Activated T-cell treated with anti-CD3 and anti-CD28 coated beads, Interleukin-2, amount 50 U/mL, for 4 hours (primary cell): Measurements from ENCODE around the gene ATP6V0A1. TPM values are rescaled to one million over a fixed set of nuclear protein-coding genes. Genes with fewer than 3 reads are reported as not detected.
"Not testable (repeated sequence)": the region's sequence is repeated elsewhere in the genome, so short reads cannot be mapped to it uniquely, and the experiment has no call there.

Experiments
- ATAC-seq, 2 donors: fragments of 200-7000 bp; cut with Tn5 transposase; one replicate each; pipeline ENCODE4 v1.10.0; 2021
- DNase-seq: peaks from one replicate; pipeline ENCODE4 v3.0.0-alpha.2; 2020
- H3K27me3 Mint-ChIP-seq: one replicate; pipeline ENCODE4 v1.8.0; 2021; ENCODE audit warnings: low read depth, mixed read lengths
- H3K36me3 Mint-ChIP-seq: one replicate; pipeline ENCODE4 v1.8.0; 2022; ENCODE audit warnings: mixed read lengths; ENCODE audit not compliant: insufficient read depth
- H3K4me1 Mint-ChIP-seq: one replicate; pipeline ENCODE4 v1.8.0; 2021; ENCODE audit warnings: low read depth, mixed read lengths
- H3K4me3 Mint-ChIP-seq: one replicate; pipeline ENCODE4 v1.8.0; 2021; ENCODE audit warnings: mild to moderate bottlenecking, moderate library complexity, mixed read lengths
- H3K9me3 Mint-ChIP-seq: one replicate; pipeline ENCODE4 v1.8.0; 2021; ENCODE audit warnings: mixed read lengths
- total RNA-seq, 3 donors: library from RNA; stranded (reverse); gene quantifications; one replicate each; pipeline ENCODE4 v1.2.1, GENCODE V29; 2021

ATP6V0A1 gene
- total RNA-seq, 3 donors from 2014 or later: 12.8 to 18.0 (median 14.4) TPM

DNA sequence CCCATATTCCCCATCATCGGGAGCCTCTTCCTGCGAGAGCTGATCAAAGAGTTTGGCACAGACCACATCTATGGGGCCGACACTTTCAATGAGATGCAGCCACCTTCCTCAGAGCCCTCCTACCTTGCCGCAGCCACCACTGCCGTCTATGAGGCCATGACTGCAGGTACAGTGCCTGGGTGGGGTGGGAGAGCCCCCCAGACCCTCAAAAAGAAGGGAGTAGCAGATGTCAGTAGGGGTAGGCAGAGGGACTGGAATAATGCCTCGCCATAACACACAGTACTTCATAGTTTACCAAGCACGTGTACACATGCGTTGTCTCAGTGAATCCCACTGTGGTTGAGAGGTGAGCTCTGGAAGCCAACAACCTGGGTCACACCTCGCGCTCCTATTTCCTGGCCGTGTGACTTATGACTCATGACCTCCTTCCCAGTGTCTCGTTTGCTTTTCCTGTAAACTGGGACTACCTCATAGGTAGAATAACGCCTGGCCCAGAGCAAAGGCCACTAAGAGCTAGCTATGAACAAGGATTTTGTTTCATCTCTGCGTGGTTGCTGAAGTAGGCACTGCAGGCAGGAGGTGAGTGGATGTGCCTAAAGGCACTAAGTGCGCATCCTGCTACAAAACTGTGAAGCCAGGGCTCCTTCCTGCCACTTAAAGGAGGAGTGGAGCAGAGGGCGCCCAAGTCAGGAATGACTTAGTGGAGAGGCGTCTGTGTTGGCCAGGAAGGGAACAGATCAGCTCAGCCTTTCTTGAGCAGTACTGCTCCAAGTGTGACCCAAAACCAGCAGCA is 82.6 kb downstream of the ATP6V0A1 start:
- Mint-ChIP-seq H3K9me3 (no peaks in the 10 kb centered on the region), H3K4me1 (peaks cover 24% of the 10 kb centered on the region), H3K36me3 (peaks cover 5% of the 10 kb centered on the region), H3K27me3 (no peaks in the 10 kb centered on the region), H3K4me3 (peak overlapping the region; percentile 20)
- DNase-seq: no peak
- ATAC-seq: peak; percentile 15 to 30

DNA sequence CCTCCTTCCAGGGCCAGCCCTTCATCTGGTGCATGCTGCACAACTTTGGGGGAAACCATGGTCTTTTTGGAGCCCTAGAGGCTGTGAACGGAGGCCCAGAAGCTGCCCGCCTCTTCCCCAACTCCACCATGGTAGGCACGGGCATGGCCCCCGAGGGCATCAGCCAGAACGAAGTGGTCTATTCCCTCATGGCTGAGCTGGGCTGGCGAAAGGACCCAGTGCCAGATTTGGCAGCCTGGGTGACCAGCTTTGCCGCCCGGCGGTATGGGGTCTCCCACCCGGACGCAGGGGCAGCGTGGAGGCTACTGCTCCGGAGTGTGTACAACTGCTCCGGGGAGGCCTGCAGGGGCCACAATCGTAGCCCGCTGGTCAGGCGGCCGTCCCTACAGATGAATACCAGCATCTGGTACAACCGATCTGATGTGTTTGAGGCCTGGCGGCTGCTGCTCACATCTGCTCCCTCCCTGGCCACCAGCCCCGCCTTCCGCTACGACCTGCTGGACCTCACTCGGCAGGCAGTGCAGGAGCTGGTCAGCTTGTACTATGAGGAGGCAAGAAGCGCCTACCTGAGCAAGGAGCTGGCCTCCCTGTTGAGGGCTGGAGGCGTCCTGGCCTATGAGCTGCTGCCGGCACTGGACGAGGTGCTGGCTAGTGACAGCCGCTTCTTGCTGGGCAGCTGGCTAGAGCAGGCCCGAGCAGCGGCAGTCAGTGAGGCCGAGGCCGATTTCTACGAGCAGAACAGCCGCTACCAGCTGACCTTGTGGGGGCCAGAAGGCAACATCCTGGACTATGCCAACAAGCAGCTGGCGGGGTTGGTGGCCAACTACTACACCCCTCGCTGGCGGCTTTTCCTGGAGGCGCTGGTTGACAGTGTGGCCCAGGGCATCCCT is 84.8 kb downstream of the ATP6V0A1 start:
- Mint-ChIP-seq H3K27me3 (no peaks in the 10 kb centered on the region), H3K36me3 (peaks cover 4% of the 10 kb centered on the region), H3K9me3 (no peaks in the 10 kb centered on the region), H3K4me3 (no peak overlapping the region), H3K4me1 (peaks cover 13% of the 10 kb centered on the region)
- DNase-seq: no peak
- ATAC-seq: no peak

DNA sequence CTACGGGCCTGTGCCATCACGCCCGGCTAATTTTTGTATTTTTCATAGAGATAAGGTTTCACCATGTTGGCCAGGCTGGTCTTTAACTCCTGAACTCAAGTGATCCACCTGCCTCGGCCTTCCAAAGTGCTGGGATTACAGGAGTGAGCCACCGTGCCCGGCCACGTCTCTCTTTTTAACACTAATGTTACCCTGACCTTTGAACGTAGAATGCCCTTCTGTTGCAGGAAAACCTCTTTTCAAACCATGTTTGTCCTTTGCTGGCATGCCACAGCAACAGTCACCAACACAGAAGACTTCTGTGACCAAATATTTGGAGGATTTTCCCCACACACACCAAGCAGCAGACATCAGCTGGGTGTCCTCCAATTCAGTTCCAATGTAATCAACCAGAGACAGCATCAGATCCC is 86.2 kb downstream of the ATP6V0A1 start:
- ATAC-seq (no peak), DNase-seq (no peak)
- H3K36me3 Mint-ChIP-seq: no peaks in the 10 kb centered on the region
- no peaks in the 10 kb centered on the region for H3K9me3 Mint-ChIP-seq
- H3K4me3 Mint-ChIP-seq: no peak overlapping the region
- H3K27me3 Mint-ChIP-seq: no peaks in the 10 kb centered on the region
- peaks cover 20% of the 10 kb centered on the region for H3K4me1 Mint-ChIP-seq

DNA sequence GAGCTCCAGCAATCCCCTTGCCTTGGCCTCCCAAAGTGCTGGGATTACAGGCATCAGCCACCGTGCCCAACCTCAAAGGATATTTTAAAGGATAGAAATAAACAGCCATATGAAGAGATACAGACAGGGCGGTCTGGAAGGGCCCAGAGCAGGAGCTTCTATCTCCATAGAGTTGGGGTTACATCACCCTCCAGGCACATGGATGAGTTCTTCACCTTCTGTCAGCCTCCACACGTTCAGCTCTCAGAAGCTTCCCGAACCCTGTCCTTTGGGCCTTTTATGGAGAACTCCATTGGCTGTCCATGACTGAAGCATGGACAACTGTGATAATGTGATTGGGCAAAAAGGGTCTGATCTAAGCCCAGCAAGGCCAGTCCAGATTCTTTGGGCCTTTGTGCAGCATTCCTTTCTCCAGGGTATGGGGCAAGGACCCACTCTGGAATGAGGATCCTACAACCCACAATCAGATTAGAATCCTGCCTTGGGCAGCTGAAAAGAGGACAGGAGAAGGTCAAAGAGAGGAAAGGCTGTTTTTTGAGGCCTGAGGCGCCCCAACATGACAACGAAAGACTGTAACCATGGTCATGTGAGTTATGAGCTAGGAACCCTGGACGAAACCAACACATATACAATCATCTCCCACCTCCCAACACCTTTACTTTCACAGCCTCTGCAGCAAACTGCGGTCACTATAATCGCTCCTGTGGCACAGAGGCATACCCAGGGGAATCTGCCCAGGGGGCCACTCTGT is 87.3 kb downstream of the ATP6V0A1 start:
- not testable (repeated sequence) for H3K36me3 Mint-ChIP-seq, H3K9me3 Mint-ChIP-seq, ATAC-seq, DNase-seq, H3K27me3 Mint-ChIP-seq, H3K4me3 Mint-ChIP-seq
- H3K4me1 Mint-ChIP-seq: peaks cover 17% of the 10 kb centered on the region

DNA sequence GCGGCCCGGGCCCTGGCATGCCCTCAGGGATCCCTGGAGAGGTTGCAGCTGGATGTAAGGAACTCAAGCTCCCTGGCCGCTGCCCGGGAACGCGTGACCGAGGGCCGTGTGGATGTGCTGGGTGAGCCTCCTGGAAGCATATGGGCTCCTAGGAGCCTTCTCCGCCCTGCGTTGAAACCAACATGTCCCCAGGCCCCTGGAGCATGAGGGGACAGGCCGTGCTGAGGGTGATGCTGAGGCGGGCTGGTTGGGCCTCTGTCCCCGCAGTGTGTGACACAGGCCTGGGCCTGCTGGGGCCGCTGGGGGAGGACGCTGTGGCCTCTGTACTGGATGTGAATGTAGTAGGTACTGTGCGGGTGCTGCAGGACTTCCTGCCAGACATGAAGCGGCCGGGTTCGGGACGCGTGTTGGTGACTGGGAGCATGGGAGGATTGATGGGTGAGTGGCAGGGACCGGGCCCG is 88.4 kb downstream of the ATP6V0A1 start:
- no peak for DNase-seq
- H3K27me3 Mint-ChIP-seq: no peaks in the 10 kb centered on the region
- peaks cover 11% of the 10 kb centered on the region for H3K4me1 Mint-ChIP-seq
- no peak overlapping the region for H3K4me3 Mint-ChIP-seq
- no peaks in the 10 kb centered on the region for H3K9me3 Mint-ChIP-seq
- H3K36me3 Mint-ChIP-seq: no peaks in the 10 kb centered on the region
- no peak for ATAC-seq

DNA sequence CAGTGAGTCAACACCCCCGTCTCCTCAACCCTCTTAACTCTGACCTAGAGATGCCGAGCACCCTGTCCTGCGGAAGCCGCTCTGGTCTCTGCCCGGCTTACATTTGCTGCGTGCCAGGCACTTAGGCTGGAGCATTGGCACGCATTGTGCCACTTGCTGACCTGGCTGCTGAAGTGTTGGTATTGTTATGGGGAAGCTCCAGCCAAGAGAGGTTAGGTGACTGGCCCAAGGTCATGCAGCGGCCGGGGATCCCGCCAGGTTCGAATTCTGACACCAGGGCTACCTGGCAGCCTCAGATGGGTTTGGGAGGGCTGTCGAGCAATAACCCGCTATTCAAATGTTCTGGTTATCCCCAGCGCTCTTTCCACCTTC is 89.0 kb downstream of the ATP6V0A1 start:
- no peaks in the 10 kb centered on the region for H3K9me3 Mint-ChIP-seq
- no peak for DNase-seq
- H3K27me3 Mint-ChIP-seq: no peaks in the 10 kb centered on the region
- H3K4me1 Mint-ChIP-seq: peaks cover 11% of the 10 kb centered on the region
- no peaks in the 10 kb centered on the region for H3K36me3 Mint-ChIP-seq
- no peak for ATAC-seq
- H3K4me3 Mint-ChIP-seq: no peak overlapping the region

DNA sequence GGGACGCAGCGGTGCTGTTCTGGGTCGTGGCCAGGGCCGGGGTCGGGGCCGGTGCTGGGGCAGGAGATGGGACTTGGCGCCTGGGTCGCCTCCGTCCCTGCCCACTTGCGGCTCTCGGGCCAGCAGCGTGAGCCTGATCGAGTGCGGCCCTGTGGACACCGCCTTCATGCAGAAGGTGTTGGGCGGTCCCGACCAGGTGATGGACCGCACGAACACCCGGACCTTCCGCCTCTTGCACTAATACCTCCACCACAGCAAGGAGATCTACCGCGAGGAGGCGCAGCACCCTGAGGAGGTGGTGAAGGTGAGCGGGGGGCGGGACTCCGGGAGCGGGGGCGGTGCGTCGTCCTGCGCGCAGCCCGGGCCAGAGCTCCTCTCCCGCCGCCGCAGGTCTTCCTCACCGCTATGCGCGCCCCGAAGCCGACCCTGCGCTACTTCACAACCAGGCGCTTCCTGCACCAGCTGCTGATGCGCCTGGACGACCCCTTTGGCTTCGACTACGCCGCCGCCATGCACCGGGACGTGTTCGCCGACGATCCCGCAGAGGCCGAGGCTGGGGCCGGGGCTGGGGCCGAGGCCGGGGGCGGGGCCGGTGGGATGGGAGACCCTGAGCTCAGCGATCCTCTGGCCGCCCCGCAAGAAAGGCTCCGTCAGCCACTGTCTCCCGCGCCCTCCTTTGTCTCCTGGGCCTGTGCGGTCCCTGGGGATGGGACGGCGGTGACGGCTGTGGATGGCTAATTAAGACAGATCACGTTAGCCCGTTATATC is 89.6 kb downstream of the ATP6V0A1 start:
- Mint-ChIP-seq H3K36me3 (no peaks in the 10 kb centered on the region), H3K4me3 (no peak overlapping the region), H3K9me3 (no peaks in the 10 kb centered on the region), H3K27me3 (no peaks in the 10 kb centered on the region), H3K4me1 (peaks cover 11% of the 10 kb centered on the region)
- ATAC-seq (peak; percentile 85 to 88), DNase-seq (peak; percentile 81)

DNA sequence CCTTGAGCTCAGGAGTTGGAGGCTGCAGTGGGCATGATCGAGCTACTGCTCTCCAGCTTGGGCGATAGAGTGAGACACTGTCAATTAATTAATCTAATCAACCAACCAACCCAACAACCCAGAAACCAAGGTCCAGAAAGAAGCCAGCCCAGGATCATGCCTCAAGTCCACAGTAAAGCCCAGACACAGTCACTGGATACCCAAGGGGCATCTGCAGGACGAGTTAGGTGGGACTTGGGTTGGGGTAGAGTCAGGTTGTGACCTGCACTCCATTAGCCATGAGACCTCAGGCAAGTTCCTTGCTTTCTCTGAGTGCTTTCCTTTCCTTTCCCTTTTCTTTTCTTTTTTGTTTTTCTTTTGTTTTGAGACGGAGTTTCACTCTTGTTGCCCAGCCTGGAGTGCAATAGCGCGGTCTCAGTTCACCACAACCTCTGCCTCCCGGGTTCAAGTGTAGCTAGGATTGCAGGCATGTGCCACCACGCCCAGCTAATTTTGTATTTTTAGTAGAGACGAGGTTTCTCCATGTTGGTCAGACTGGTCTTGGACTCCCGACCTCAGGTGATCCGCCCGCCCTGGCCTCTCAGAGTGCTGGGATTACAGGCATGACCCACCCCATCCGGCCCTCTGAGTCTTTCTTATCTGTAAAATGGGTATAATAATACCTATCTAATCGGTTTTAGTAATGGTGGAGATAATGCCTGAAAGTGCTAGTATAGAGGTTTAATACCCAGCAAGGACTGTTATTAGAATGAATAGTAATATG is 90.5 kb downstream of the ATP6V0A1 start:
- ATAC-seq: no peak
- peak overlapping the region; percentile 19 for H3K4me3 Mint-ChIP-seq
- no peak for DNase-seq
- no peaks in the 10 kb centered on the region for H3K36me3 Mint-ChIP-seq
- H3K9me3 Mint-ChIP-seq: no peaks in the 10 kb centered on the region
- H3K27me3 Mint-ChIP-seq: no peaks in the 10 kb centered on the region
- H3K4me1 Mint-ChIP-seq: peaks cover 15% of the 10 kb centered on the region

DNA sequence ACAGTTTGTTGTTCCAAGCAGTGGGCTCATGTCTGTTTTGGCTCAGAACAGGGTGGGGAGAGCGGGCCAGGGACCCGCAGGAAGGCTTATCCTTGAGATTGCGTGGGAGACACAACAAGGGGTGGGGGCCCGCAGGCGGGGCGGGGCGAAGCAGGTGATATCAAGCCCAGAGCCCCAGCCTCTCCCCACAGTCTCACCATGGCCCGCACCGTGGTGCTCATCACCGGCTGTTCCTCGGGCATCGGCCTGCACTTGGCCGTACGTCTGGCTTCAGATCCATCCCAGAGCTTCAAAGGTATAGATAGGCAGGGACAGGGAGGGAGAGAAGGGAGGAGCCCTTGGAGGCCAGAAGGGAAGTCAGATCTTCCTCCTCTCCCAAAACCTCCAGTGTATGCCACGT is 94.1 kb downstream of the ATP6V0A1 start, which contains the start of gene HSD17B1:
Gene HSD17B1 (plus strand): TSS at position 188 of the 400 bp plus-strand sequence. CDS start 11 bp downstream, at position 199.
- H3K9me3 Mint-ChIP-seq, ATAC-seq, H3K36me3 Mint-ChIP-seq, DNase-seq, H3K27me3 Mint-ChIP-seq: not testable (repeated sequence)
- Mint-ChIP-seq H3K4me1 (peaks cover 27% of the 10 kb centered on the region), H3K4me3 (peak within 1 kb of the TSS; percentile 88)

DNA sequence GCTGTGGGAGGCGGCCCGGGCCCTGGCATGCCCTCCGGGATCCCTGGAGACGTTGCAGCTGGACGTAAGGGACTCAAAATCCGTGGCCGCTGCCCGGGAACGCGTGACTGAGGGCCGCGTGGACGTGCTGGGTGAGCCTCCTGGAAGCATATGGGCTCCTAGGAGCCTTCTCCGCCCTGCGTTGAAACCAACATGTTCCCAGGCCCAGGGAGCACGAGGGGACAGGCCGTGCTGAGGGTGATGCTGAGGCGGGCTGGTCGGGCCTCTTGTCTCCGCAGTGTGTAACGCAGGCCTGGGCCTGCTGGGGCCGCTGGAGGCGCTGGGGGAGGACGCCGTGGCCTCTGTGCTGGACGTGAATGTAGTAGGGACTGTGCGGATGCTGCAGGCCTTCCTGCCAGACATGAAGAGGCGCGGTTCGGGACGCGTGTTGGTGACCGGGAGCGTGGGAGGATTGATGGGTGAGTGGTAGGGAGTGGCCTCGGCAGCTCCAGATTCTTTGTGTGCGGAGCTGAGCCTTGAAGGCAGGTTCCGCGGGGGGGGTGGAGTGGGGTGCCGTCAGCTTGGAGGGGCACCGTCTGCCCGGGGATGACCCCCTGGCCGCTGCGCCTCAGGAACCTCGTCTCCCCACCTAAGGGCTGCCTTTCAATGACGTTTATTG is 94.6 kb downstream of the ATP6V0A1 start:
- peaks cover 27% of the 10 kb centered on the region for H3K4me1 Mint-ChIP-seq
- ATAC-seq: no peak

DNA sequence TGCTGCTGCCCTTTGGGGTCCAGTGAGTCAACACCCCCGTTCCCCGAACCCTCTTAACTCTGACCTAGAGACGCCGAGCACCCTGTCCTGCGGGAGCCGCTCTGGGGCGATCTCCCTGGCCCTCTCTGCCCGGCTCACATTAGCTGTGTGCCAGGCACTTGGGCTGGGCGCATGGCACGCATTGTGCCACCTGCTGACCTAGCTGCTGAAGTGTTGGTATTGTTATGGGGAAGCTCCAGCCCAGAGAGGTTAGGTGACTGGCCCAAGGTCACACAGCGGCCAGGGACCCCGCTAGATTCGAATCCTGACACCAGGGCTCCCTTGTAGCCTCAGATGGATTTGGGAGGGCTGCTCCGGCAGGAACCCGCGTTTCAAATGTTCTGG is 95.2 kb downstream of the ATP6V0A1 start:
- ATAC-seq (peak; percentile 16 to 32), DNase-seq (no peak)
- H3K9me3 Mint-ChIP-seq: no peaks in the 10 kb centered on the region
- peaks cover 25% of the 10 kb centered on the region for H3K4me1 Mint-ChIP-seq
- no peaks in the 10 kb centered on the region for H3K27me3 Mint-ChIP-seq
- no peaks in the 10 kb centered on the region for H3K36me3 Mint-ChIP-seq
- peak overlapping the region; percentile 88 for H3K4me3 Mint-ChIP-seq

More for the DNA sequence above, 94.6 kb downstream of the ATP6V0A1 start:
- Mint-ChIP-seq H3K4me3 (peak overlapping the region; percentile 88), H3K9me3 (no peaks in the 10 kb centered on the region), H3K36me3 (no peaks in the 10 kb centered on the region), H3K27me3 (no peaks in the 10 kb centered on the region)
- no peak for DNase-seq

DNA sequence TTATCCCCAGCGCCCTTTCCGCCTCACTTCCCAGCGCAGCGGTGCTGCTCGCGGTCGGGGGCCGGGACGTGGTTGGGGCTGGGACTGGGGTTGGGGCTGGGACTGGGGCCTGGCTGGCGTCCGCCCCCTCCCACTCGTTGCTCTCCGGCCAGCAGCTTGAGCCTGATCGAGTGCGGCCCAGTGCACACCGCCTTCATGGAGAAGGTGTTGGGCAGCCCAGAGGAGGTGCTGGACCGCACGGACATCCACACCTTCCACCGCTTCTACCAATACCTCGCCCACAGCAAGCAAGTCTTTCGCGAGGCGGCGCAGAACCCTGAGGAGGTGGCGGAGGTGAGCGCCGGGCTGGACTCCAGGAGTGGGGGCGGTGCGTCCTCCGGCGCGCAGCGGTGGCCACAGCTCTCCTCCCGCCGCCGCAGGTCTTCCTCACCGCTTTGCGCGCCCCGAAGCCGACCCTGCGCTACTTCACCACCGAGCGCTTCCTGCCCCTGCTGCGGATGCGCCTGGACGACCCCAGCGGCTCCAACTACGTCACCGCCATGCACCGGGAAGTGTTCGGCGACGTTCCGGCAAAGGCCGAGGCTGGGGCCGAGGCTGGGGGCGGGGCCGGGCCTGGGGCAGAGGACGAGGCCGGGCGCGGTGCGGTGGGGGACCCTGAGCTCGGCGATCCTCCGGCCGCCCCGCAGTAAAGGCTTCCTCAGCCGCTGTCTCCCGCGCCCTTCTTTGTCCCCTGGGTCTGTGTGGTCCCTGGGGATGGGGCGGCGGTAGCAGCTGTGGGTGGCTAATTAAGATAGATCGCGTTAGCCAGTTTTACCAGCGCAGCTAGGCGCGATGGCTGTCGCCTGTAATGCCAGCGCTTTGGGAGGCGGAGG is 95.8 kb downstream of the ATP6V0A1 start:
- Mint-ChIP-seq H3K4me1 (peaks cover 20% of the 10 kb centered on the region), H3K36me3 (no peaks in the 10 kb centered on the region), H3K9me3 (no peaks in the 10 kb centered on the region), H3K4me3 (peak overlapping the region; percentile 88), H3K27me3 (no peaks in the 10 kb centered on the region)
- DNase-seq: peak; percentile 60
- ATAC-seq: peak; percentile 90 to 91
